K562 (cell line): Measurements from ENCODE around the gene METRNL. TPM values are rescaled to one million over a fixed set of nuclear protein-coding genes. Genes with fewer than 3 reads are reported as not detected.
A peak's percentile ranks its signal among the peaks of the same experiment; 100 is the strongest.

Source experiments
- ARHGAP35 ChIP-seq: fragments of 450-650 bp; IDR thresholded peaks from 2 replicates; pipeline ENCODE4 v1.6.1; 2018; ENCODE audit not compliant: partially characterized antibody
- BRCA1 ChIP-seq, 2 experiments: fragments of 450-650 bp in 1 of 2; sonication (generic) in 1 of 2; formaldehyde crosslinking in 1 of 2; IDR thresholded peaks; 2 replicates each; pipeline versions ENCODE4 v1.5.0 to v1.6.1; 2017 to 2020; ENCODE audit warnings: mild to moderate bottlenecking in 1 of 2, missing genetic modification reagents in 1 of 2
- BRD4 ChIP-seq: fragments of 200-600 bp; sonication (generic); IDR thresholded peaks from 2 replicates; pipeline ENCODE4 v1.6.1; 2017; ENCODE audit warnings: inconsistent platforms
- BRF1 ChIP-seq: IDR thresholded peaks from 3 replicates; pipeline ENCODE4 v1.6.1; 2011; ENCODE audit warnings: borderline replicate concordance, mild to moderate bottlenecking; ENCODE audit not compliant: insufficient read length; ENCODE audit errors: extremely low read depth
- CCNT2 ChIP-seq: IDR thresholded peaks from 2 replicates; pipeline ENCODE4 v1.6.1; 2011; ENCODE audit warnings: borderline replicate concordance, low read depth, mild to moderate bottlenecking, moderate library complexity, mixed read lengths, low read length; ENCODE audit not compliant: insufficient read length; ENCODE audit errors: extremely low read depth
- ESRRB ChIP-seq: fragments of 250-450 bp; sonication (Bioruptor Pico); IDR thresholded peaks from 2 replicates; pipeline ENCODE4 v1.5.0; 2020; ENCODE audit warnings: mild to moderate bottlenecking, moderate library complexity, borderline replicate concordance
- FOXK2 ChIP-seq, 2 experiments: fragments of 450-650 bp; IDR thresholded peaks in 1 of 2; conservative IDR thresholded peaks in 1 of 2; 2 replicates each; pipeline ENCODE4 v1.6.1; 2016; ENCODE audit warnings: low read depth in 2 of 2, mild to moderate bottlenecking in 1 of 2
- GATAD2B ChIP-seq: fragments of 450-650 bp; IDR thresholded peaks from 2 replicates; pipeline ENCODE4 v1.6.1; 2017; ENCODE audit warnings: mild to moderate bottlenecking, borderline replicate concordance
- IFI16 ChIP-seq: fragments of 250-450 bp; sonication (Bioruptor Pico); IDR thresholded peaks from 2 replicates; pipeline ENCODE4 v2.1.2; 2022; ENCODE audit warnings: mild to moderate bottlenecking, inconsistent platforms
- JUN ChIP-seq, 2 experiments: sonication (generic) in 1 of 2; formaldehyde crosslinking in 1 of 2; IDR thresholded peaks; 2 replicates each; pipeline versions ENCODE4 v1.6.1 to v1.8.0; 2012 to 2022; ENCODE audit warnings: borderline replicate concordance in 2 of 2, mild to moderate bottlenecking in 2 of 2, improper control_type of control experiment in 1 of 2, low read depth in 1 of 2, low read length in 1 of 2, missing genetic modification reagents in 1 of 2
- MXI1 ChIP-seq: IDR thresholded peaks from 2 replicates; pipeline ENCODE4 v1.6.1; 2011; ENCODE audit warnings: low read depth, mild to moderate bottlenecking, improper control_type of control experiment, low read length
- PHTF2 ChIP-seq: fragments of 250-450 bp; sonication (Bioruptor Pico); IDR thresholded peaks from 2 replicates; pipeline ENCODE4 v1.5.0; 2021; ENCODE audit warnings: mild to moderate bottlenecking
- TAF9B ChIP-seq: fragments of 450-650 bp; IDR thresholded peaks from 2 replicates; pipeline ENCODE4 v1.6.1; 2018; ENCODE audit warnings: mild to moderate bottlenecking; ENCODE audit not compliant: partially characterized antibody
- THRAP3 ChIP-seq: fragments of 450-650 bp; IDR thresholded peaks from 2 replicates; pipeline ENCODE4 v1.6.1; 2016; ENCODE audit warnings: mild to moderate bottlenecking, inconsistent platforms, borderline replicate concordance
- polyA plus RNA-seq, 8 experiments: library from polyadenylated mRNA; depleted of rRNA in 4 of 8; stranded (reverse) in 5 of 8; unstranded in 3 of 8; fragments of >200 nt; fragmentation: Nextera tagmentation in 2 of 8; fragmentation: Illumina TruSeq in 1 of 8; extraction: Ambion mirVana in 2 of 8; extraction: Trizol in 1 of 8; gene quantifications; 2 replicates each; pipeline versions ENCODE4 v1.2.1 to v1.2.3, GENCODE V29; 2011 to 2014; ENCODE audit warnings: inconsistent platforms in 1 of 8, missing spikeins in 1 of 8
- total RNA-seq, 7 experiments: library from RNA; depleted of rRNA in 6 of 7; stranded (reverse); fragments of >200 nt in 6 of 7; fragmentation: Illumina TruSeq in 2 of 7; extraction: Trizol in 2 of 7; gene quantifications; 2 replicates each; pipeline versions ENCODE4 v1.2.1 to v1.2.3, GENCODE V29; 2011 to 2021; ENCODE audit warnings: low replicate concordance in 1 of 7
- TF ChIP-seq, protein P1 (sequence below): fragments of 450-650 bp; IDR thresholded peaks from 2 replicates; pipeline ENCODE4 v1.6.1; 2016; ENCODE audit warnings: missing biosample characterization, missing genetic modification characterization
- TF ChIP-seq, protein P2 (sequence below): fragments of 450-650 bp; formaldehyde crosslinking; IDR thresholded peaks from 2 replicates; pipeline ENCODE4 v1.4.0; 2020; ENCODE audit warnings: mild to moderate bottlenecking, moderate library complexity
- TF ChIP-seq, protein P3 (sequence below), 3 experiments: fragments of 200-800 bp in 1 of 3; sonication (Bioruptor generic) in 1 of 3; sonication (generic) in 1 of 3; formaldehyde crosslinking in 1 of 3; IDR thresholded peaks; 2 replicates each; pipeline versions ENCODE4 v1.6.1 to v1.8.0; 2016 to 2022; ENCODE audit warnings: mild to moderate bottlenecking in 2 of 3, missing compliant biosample characterization in 2 of 3, missing genetic modification characterization in 2 of 3, missing genetic modification reagents in 1 of 3
- TF ChIP-seq, protein P4 (sequence below), 2 experiments: fragments of 450-650 bp in 1 of 2; IDR thresholded peaks; 2 replicates each; pipeline ENCODE4 v1.6.1; 2011 to 2017; ENCODE audit warnings: low read depth in 2 of 2, antibody characterized with exemption in 1 of 2, borderline replicate concordance in 1 of 2, low read length in 1 of 2, mild to moderate bottlenecking in 1 of 2, mixed read lengths in 1 of 2; ENCODE audit not compliant: control insufficient read depth in 1 of 2

METRNL gene
- total and polyA plus RNA-seq, 9 of the 15 experiments (the other 6 are each of a cell fraction or from before 2014, with no cell fraction given), result 0.17 to 31.8 (median 2.9) TPM

DNA sequence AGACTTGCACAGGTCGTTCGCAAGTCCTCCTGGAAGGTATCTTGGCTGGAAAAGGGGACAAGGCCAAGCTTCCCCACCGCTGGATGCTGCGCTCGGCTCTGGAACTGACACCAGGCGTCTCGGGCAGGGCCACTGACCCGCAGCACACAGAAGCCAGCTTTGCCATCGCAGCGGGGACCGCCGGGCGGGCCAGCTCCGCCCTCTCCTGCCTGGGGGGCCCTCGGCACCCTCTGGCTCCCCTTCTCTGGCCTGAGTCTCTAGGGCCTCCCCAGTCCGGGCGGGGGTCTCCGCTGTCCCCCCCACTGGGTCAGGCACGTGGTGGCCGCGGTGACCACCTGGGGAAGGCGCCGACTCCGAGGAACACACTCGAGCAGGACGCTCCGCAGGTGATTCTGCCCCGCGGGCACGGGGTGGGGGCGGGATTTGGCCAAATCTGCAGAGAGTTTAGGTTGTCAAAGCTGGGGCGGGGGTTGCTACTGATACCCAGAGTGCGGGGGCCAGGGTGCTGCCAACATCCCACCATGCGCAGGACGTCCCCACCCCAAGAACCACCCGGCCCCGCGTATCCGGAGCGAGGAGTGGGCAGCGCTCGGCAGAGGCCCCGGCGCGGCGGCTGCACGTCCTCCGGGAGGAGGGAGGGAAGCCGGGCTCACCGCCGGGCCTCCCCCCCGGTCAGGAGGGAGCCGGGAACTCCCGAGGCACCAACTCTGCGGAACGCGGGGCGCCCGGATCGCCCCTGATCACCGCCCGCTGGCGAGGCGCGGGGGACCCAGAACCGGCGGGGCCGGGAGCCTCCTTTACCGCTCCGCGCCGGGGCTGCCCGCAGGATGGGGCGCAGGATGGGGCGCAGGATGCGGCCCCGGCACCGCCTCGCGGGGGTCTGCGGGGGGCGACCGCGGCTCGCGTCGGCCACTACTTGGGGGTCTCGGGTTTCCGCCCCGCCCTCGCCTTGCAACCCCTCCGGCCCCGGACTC is 744 bp upstream of the METRNL start (continued):
- TF ChIP-seq, protein P1, sequence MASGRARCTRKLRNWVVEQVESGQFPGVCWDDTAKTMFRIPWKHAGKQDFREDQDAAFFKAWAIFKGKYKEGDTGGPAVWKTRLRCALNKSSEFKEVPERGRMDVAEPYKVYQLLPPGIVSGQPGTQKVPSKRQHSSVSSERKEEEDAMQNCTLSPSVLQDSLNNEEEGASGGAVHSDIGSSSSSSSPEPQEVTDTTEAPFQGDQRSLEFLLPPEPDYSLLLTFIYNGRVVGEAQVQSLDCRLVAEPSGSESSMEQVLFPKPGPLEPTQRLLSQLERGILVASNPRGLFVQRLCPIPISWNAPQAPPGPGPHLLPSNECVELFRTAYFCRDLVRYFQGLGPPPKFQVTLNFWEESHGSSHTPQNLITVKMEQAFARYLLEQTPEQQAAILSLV (tag), result no peak
- no peak for TF ChIP-seq BRF1
- TF ChIP-seq, protein P2, sequence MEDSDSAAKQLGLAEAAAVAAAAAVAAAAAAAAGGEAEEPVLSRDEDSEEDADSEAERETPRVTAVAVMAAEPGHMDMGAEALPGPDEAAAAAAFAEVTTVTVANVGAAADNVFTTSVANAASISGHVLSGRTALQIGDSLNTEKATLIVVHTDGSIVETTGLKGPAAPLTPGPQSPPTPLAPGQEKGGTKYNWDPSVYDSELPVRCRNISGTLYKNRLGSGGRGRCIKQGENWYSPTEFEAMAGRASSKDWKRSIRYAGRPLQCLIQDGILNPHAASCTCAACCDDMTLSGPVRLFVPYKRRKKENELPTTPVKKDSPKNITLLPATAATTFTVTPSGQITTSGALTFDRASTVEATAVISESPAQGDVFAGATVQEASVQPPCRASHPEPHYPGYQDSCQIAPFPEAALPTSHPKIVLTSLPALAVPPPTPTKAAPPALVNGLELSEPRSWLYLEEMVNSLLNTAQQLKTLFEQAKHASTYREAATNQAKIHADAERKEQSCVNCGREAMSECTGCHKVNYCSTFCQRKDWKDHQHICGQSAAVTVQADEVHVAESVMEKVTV, result no peak
- TF ChIP-seq ARHGAP35, result no peak
- TF ChIP-seq, protein P3, sequence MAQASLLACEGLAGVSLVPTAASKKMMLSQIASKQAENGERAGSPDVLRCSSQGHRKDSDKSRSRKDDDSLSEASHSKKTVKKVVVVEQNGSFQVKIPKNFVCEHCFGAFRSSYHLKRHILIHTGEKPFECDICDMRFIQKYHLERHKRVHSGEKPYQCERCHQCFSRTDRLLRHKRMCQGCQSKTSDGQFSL (CRISPR knock-in tag; IDR thresholded peaks at IDR 0.05), result no peak
- TF ChIP-seq, protein P3 (tag; IDR thresholded peaks at IDR 0.05), result no peak
- no peak for TF ChIP-seq TAF9B
- TF ChIP-seq FOXK2 (conservative IDR thresholded peaks at IDR 0.05 in 1 of 2, IDR thresholded peaks at IDR 0.05 in 1 of 2; ENCODE audit: low read depth in 2 of 2), result no peak
- TF ChIP-seq MXI1, result no peak
- peak; percentile 39; the same call in 1 of the 2 replicates for TF ChIP-seq GATAD2B
- TF ChIP-seq IFI16 (CRISPR knock-in tag), result no peak
- TF ChIP-seq BRD4, result no peak
- no peak for TF ChIP-seq PHTF2 (CRISPR knock-in tag)
- no peak for TF ChIP-seq ESRRB (CRISPR knock-in tag)
- TF ChIP-seq JUN (IDR thresholded peaks at IDR 0.05; ENCODE audit: borderline replicate concordance, low read depth, low read length), result no peak
- no peak for TF ChIP-seq JUN (CRISPR knock-in tag; IDR thresholded peaks at IDR 0.05; ENCODE audit: borderline replicate concordance)
- TF ChIP-seq THRAP3, result no peak
- TF ChIP-seq BRCA1 (IDR thresholded peaks at IDR 0.05), result no peak
- TF ChIP-seq BRCA1 (CRISPR knock-in tag; IDR thresholded peaks at IDR 0.05), result no peak
- TF ChIP-seq CCNT2, result peak; percentile 35
- TF ChIP-seq, protein P4, sequence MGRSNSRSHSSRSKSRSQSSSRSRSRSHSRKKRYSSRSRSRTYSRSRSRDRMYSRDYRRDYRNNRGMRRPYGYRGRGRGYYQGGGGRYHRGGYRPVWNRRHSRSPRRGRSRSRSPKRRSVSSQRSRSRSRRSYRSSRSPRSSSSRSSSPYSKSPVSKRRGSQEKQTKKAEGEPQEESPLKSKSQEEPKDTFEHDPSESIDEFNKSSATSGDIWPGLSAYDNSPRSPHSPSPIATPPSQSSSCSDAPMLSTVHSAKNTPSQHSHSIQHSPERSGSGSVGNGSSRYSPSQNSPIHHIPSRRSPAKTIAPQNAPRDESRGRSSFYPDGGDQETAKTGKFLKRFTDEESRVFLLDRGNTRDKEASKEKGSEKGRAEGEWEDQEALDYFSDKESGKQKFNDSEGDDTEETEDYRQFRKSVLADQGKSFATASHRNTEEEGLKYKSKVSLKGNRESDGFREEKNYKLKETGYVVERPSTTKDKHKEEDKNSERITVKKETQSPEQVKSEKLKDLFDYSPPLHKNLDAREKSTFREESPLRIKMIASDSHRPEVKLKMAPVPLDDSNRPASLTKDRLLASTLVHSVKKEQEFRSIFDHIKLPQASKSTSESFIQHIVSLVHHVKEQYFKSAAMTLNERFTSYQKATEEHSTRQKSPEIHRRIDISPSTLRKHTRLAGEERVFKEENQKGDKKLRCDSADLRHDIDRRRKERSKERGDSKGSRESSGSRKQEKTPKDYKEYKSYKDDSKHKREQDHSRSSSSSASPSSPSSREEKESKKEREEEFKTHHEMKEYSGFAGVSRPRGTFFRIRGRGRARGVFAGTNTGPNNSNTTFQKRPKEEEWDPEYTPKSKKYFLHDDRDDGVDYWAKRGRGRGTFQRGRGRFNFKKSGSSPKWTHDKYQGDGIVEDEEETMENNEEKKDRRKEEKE (IDR thresholded peaks at IDR 0.05; ENCODE audit: borderline replicate concordance in 1 of 2, control insufficient read depth in 1 of 2, low read depth in 2 of 2, low read length in 1 of 2), result no peak
